Erythroblast (primary cell): Measurements from ENCODE around the gene EEPD1.

Experiments used
- GATA1 ChIP-seq: IDR thresholded peaks from 2 replicates; pipeline ENCODE4 v1.6.1; 2011; ENCODE audit warnings: low read depth, mild to moderate bottlenecking, control low read depth, low read length, moderate library complexity
- POLR2A ChIP-seq: IDR thresholded peaks from 2 replicates; pipeline ENCODE4 v1.6.1; 2011; ENCODE audit warnings: mild to moderate bottlenecking, low read length

- TF ChIP-seq POLR2A (no peak), GATA1 (no peak)
These were observed 64.3 kb downstream of the EEPD1 start for GRCh38 chr7:36217211-36217960.
